Measurements from ENCODE around the gene PDX1.

PDX1 gene

GRCh38 chr13:27965343-27965739 is 45.5 kb downstream of the PDX1 start:
- Histone ChIP-seq H3K4me1 (ENCODE audit: insufficient read depth, poor library complexity, severe bottlenecking) (no peaks in the 10 kb centered on the region), H3K36me3 (ENCODE audit: low read depth) (no peaks in the 10 kb centered on the region), H3K9me3 (ENCODE audit: severe bottlenecking) (no peaks in the 10 kb centered on the region), H3K27ac (ENCODE audit: poor library complexity, severe bottlenecking) (no peak overlapping the region), H3K27me3 (ENCODE audit: insufficient read depth, poor library complexity, severe bottlenecking) (peaks cover 92% of the 10 kb centered on the region), H3K4me3 (ENCODE audit: severe bottlenecking) (no peak overlapping the region)
- no peak for TF ChIP-seq CTCF (IDR thresholded peaks at IDR 0.05; ENCODE audit: poor library complexity, severe bottlenecking)
- no peak for DNase-seq (ENCODE audit: low spot score)
- ATAC-seq (ENCODE audit: low read depth): no peak

- DNase-seq (ENCODE audit: low spot score): no peak
Observed at GRCh38 chr13:27965740-27966640, 46.2 kb downstream of the PDX1 start.

GRCh38 chr13:27966641-27967202 is 46.9 kb downstream of the PDX1 start:
- H3K27me3 ChIP-seq (ENCODE audit: insufficient read depth, poor library complexity, severe bottlenecking): peaks cover 92% of the 10 kb centered on the region
- no peaks in the 10 kb centered on the region for H3K9me3 ChIP-seq (ENCODE audit: severe bottlenecking)
- ATAC-seq (ENCODE audit: low read depth): no peak
- no peak overlapping the region for H3K27ac ChIP-seq (ENCODE audit: poor library complexity, severe bottlenecking)
- no peak overlapping the region for H3K4me3 ChIP-seq (ENCODE audit: severe bottlenecking)
- DNase-seq (ENCODE audit: low spot score): no peak
- no peaks in the 10 kb centered on the region for H3K4me1 ChIP-seq (ENCODE audit: insufficient read depth, poor library complexity, severe bottlenecking)
- no peaks in the 10 kb centered on the region for H3K36me3 ChIP-seq (ENCODE audit: low read depth)
- no peak for TF ChIP-seq CTCF (IDR thresholded peaks at IDR 0.05; ENCODE audit: poor library complexity, severe bottlenecking)

More at GRCh38 chr13:27965740-27966640, 46.2 kb downstream of the PDX1 start:
- H3K27me3 ChIP-seq (ENCODE audit: insufficient read depth, poor library complexity, severe bottlenecking): peaks cover 92% of the 10 kb centered on the region
- H3K36me3 ChIP-seq (ENCODE audit: low read depth): no peaks in the 10 kb centered on the region
- no peak for TF ChIP-seq CTCF (IDR thresholded peaks at IDR 0.05; ENCODE audit: poor library complexity, severe bottlenecking)
- H3K4me3 ChIP-seq (ENCODE audit: severe bottlenecking): no peak overlapping the region
- no peak overlapping the region for H3K27ac ChIP-seq (ENCODE audit: poor library complexity, severe bottlenecking)
- no peaks in the 10 kb centered on the region for H3K4me1 ChIP-seq (ENCODE audit: insufficient read depth, poor library complexity, severe bottlenecking)
- no peak for ATAC-seq (ENCODE audit: low read depth)
- no peaks in the 10 kb centered on the region for H3K9me3 ChIP-seq (ENCODE audit: severe bottlenecking)

GRCh38 chr13:27967203-27967735 is 47.5 kb downstream of the PDX1 start:
- Histone ChIP-seq H3K27me3 (ENCODE audit: insufficient read depth, poor library complexity, severe bottlenecking) (peaks cover 90% of the 10 kb centered on the region), H3K4me1 (ENCODE audit: insufficient read depth, poor library complexity, severe bottlenecking) (no peaks in the 10 kb centered on the region)

More at GRCh38 chr13:27967203-27967735, 47.5 kb downstream of the PDX1 start:
- no peak for ATAC-seq (ENCODE audit: low read depth)
- Histone ChIP-seq H3K4me3 (ENCODE audit: severe bottlenecking) (no peak overlapping the region), H3K9me3 (ENCODE audit: severe bottlenecking) (no peaks in the 10 kb centered on the region), H3K27ac (ENCODE audit: poor library complexity, severe bottlenecking) (no peak overlapping the region), H3K36me3 (ENCODE audit: low read depth) (no peaks in the 10 kb centered on the region)
- no peak for DNase-seq (ENCODE audit: low spot score)
- TF ChIP-seq CTCF (IDR thresholded peaks at IDR 0.05; ENCODE audit: poor library complexity, severe bottlenecking): no peak

Measured in RWPE2 (cell line).